IPS-18a (cell line): ENCODE results near the gene IRF4.

Source experiments
- H3K27ac ChIP-seq: one replicate; pipeline ENCODE4 v1.5.1; 2013; ENCODE audit warnings: low read length
- H3K27me3 ChIP-seq: one replicate; pipeline ENCODE4 v1.6.1; 2013; ENCODE audit warnings: mild to moderate bottlenecking, low read length; ENCODE audit not compliant: control insufficient read depth, insufficient read depth
- H3K36me3 ChIP-seq: one replicate; pipeline ENCODE4 v1.6.1; 2013; ENCODE audit warnings: low read depth, low read length; ENCODE audit not compliant: control insufficient read depth
- H3K4me1 ChIP-seq: one replicate; pipeline ENCODE4 v1.6.1; 2013; ENCODE audit warnings: low read depth, low read length; ENCODE audit not compliant: control insufficient read depth
- H3K4me3 ChIP-seq: one replicate; pipeline ENCODE4 v1.5.1; 2013; ENCODE audit warnings: low read length
- H3K9ac ChIP-seq: one replicate; pipeline ENCODE4 v1.6.1; 2013; ENCODE audit warnings: mild to moderate bottlenecking, low read length, moderate library complexity
- H3K9me3 ChIP-seq: one replicate; pipeline ENCODE4 v1.6.1; 2013; ENCODE audit warnings: low read depth, low read length; ENCODE audit not compliant: control insufficient read depth

Gene IRF4

DNA sequence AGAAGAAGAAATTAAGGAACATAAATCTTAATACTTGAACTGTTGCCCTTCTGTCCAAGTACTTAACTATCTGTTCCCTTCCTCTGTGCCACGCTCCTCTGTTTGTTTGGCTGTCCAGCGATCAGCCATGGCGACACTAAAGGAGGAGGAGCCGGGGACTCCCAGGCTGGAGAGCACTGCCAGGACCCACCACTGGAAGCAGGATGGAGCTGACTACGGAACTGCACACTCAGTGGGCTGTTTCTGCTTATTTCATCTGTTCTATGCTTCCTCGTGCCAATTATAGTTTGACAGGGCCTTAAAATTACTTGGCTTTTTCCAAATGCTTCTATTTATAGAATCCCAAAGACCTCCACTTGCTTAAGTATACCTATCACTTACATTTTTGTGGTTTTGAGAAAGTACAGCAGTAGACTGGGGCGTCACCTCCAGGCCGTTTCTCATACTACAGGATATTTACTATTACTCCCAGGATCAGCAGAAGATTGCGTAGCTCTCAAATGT, 17.1 kb downstream of the IRF4 start:
- Histone ChIP-seq H3K9me3 (no peaks in the 10 kb centered on the region), H3K27me3 (no peaks in the 10 kb centered on the region), H3K4me1 (peaks cover 6% of the 10 kb centered on the region), H3K36me3 (no peaks in the 10 kb centered on the region), H3K9ac (peak overlapping the region; percentile 23), H3K4me3 (no peak overlapping the region), H3K27ac (no peak overlapping the region)

DNA sequence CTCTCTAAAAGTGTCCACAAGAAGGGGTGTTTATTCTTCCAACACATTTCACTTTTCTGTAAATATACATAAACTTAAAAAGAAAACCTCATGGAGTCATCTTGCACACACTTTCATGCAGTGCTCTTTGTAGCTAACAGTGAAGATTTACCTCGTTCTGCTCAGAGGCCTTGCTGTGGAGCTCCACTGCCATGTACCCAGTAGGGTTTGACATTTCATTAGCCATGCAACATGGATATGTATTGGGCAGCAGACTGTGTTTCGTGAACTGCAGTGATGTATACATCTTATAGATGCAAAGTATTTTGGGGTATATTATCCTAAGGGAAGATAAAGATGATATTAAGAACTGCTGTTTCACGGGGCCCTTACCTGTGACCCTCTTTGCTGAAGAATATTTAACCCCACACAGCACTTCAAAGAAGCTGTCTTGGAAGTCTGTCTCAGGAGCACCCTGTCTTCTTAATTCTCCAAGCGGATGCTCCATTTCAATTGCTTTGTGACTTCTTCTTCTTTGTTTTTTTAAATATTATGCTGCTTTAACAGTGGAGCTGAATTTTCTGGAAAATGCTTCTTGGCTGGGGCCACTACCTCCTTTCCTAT, 17.9 kb downstream of the IRF4 start:
- Histone ChIP-seq H3K36me3 (no peaks in the 10 kb centered on the region), H3K9ac (no peak overlapping the region), H3K27ac (no peak overlapping the region), H3K9me3 (no peaks in the 10 kb centered on the region), H3K4me1 (peaks cover 6% of the 10 kb centered on the region), H3K4me3 (no peak overlapping the region), H3K27me3 (no peaks in the 10 kb centered on the region)

DNA sequence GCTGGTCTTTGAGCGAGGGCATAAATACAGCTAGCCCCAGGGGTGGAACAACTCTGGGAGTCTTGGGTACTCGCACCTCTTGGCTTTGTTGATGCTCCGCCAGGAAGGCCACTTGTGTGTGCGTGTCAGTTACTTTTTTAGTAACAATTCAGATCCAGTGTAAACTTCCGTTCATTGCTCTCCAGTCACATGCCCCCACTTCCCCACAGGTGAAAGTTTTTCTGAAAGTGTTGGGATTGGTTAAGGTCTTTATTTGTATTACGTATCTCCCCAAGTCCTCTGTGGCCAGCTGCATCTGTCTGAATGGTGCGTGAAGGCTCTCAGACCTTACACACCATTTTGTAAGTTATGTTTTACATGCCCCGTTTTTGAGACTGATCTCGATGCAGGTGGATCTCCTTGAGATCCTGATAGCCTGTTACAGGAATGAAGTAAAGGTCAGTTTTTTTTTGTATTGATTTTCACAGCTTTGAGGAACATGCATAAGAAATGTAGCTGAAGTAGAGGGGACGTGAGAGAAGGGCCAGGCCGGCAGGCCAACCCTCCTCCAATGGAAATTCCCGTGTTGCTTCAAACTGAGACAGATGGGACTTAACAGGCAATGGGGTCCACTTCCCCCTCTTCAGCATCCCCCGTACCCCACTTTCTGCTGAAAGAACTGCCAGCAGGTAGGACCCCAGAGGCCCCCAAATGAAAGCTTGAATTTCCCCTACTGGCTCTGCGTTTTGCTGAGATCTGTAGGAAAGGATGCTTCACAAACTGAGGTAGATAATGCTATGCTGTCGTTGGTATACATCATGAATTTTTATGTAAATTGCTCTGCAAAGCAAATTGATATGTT, 19.2 kb downstream of the IRF4 start:
- Histone ChIP-seq H3K9ac (no peak overlapping the region), H3K27me3 (no peaks in the 10 kb centered on the region), H3K9me3 (no peaks in the 10 kb centered on the region), H3K36me3 (no peaks in the 10 kb centered on the region), H3K4me1 (peaks cover 6% of the 10 kb centered on the region), H3K4me3 (no peak overlapping the region), H3K27ac (no peak overlapping the region)

DNA sequence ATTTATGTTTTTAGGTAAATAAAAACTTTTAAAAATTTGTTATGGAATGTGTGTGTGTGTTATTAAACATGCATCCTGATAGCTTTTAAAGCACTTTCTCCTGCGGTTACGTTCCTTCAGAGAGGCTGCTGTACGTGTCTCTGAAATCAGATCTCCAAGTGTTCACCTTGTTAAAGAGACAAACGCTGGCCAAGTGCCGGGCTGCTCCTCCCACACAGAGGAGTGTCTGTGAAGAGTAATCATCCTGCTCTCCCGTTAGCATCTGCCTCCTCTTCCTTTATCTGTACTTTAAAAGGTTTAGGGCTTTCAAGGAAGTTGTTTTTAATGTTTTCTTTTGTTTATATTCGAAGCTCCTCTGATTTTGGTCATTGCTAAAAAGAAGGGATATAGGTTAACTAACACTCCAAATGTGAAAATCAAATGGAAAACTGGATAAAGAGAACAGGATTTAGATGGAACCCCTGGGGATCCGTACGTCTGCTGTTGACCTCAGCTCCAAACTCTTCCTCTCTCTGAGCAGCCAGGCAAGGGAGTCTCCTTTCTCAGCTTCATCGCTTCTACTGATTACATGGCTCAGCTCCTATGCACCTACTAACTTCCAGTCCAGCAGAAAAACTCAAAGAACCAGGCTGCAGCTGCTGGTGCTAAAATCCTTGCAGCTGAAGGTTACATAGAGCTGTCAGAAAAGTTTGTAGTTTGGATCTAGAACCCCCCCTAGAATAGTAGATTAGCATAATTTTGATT, 20.0 kb downstream of the IRF4 start:
- no peaks in the 10 kb centered on the region for H3K9me3 ChIP-seq
- H3K4me3 ChIP-seq, result no peak overlapping the region
- H3K27me3 ChIP-seq, result no peaks in the 10 kb centered on the region
- no peak overlapping the region for H3K27ac ChIP-seq
- H3K4me1 ChIP-seq, result peaks cover 6% of the 10 kb centered on the region
- H3K9ac ChIP-seq, result no peak overlapping the region
- H3K36me3 ChIP-seq, result no peaks in the 10 kb centered on the region

DNA sequence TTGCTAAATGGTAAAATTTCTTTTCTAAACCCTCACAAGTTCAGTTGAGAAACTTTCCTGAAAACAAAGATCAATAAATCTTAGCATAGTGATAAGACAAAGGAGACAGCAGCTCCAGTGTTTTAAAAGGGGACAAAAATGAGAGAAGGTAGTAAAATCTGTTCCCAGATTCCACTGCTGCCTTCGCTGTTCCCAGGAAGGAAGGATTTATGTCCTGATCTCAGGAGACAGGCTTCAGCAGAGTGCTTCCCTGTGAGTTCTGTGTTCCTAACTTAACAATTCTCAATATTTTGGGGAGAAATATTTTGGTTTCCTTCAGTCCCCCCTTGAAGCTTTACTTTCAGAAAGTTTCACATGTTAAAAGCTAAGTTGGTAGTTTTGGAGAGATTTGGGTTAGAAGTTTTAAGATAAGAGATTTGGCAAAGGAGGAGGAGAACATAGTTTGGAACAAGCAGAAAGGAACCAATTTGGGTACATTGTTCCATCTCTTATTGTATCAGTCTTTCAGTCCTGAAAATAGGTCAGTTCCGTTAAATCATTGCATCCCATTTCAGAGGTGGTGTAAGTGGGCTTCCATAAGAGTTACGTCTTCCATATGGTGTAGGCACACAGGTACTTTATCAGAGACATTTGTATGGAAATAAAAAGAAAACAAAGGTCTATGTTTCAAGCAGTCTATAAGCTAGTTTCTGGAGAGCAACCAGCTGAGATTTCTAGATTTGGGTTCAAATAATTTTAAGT, 20.8 kb downstream of the IRF4 start:
- Histone ChIP-seq H3K27me3 (no peaks in the 10 kb centered on the region), H3K27ac (no peak overlapping the region), H3K9ac (no peak overlapping the region), H3K9me3 (no peaks in the 10 kb centered on the region), H3K4me3 (no peak overlapping the region), H3K4me1 (peaks cover 6% of the 10 kb centered on the region), H3K36me3 (no peaks in the 10 kb centered on the region)

DNA sequence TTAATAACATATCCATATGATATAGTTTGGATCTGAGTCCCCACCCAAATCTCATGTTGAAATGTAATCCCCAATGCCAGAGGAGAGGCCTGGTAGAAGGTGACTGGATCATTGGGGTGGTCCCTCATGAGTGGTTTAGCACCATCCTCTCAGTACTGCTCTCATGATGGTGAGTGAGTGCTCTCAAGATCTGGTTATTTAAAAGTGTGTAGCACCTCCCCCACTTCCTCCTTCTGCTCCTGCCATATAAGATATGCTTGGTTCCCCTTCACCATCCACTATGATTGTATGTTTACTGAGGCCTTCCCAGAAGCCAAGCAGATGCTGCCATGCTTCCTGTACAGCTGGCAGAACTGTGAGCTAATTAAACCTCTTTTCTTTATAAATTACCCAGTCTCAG, 22.9 kb downstream of the IRF4 start:
- H3K9me3 ChIP-seq, result no peaks in the 10 kb centered on the region
- H3K36me3 ChIP-seq, result no peaks in the 10 kb centered on the region
- H3K4me3 ChIP-seq, result no peak overlapping the region
- no peaks in the 10 kb centered on the region for H3K27me3 ChIP-seq
- no peak overlapping the region for H3K27ac ChIP-seq
- no peak overlapping the region for H3K9ac ChIP-seq
- H3K4me1 ChIP-seq, result no peaks in the 10 kb centered on the region

DNA sequence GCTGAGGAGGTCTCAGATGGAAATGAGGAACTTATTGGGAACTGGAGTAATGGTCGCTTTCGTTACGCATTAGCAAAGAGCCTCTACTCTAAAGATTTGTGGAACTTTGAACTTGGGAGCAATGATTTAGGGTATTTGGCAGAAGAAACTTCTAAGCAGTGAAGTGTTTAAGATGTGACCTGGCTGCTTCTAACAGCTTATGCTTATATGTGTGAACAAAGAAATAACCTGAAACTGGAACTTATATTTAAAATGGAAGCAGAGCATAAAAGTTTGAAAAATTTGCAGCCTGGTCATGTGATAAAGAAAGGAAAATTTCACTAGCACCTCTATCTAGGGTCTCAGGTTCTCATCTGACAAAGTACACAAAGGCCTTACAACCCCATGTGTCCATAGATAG, 23.5 kb downstream of the IRF4 start:
- Histone ChIP-seq H3K4me1 (no peaks in the 10 kb centered on the region), H3K9me3 (no peaks in the 10 kb centered on the region), H3K4me3 (no peak overlapping the region), H3K27ac (no peak overlapping the region), H3K36me3 (no peaks in the 10 kb centered on the region), H3K9ac (no peak overlapping the region), H3K27me3 (no peaks in the 10 kb centered on the region)

DNA sequence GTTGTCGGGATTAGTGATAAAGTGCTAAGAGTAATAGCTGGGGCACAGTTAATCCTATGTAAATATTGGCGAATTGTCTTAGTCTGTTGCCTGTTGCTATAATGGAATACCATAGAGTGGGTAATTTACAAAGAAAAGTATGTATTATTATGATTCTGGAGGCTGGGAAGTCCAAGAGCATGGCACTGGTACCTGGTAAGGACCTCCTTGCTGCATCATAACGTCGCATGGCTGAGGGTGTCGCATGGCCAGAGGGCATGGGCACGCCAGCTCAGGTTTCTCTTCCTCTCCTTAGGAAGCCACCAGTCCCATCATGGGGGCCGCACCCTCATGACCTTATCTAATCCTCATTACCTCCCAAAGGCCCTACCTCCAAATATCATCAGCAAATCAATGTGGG, 29.7 kb downstream of the IRF4 start:
- H3K27ac ChIP-seq, result no peak overlapping the region
- no peak overlapping the region for H3K4me3 ChIP-seq
- H3K9ac ChIP-seq, result no peak overlapping the region
- H3K27me3 ChIP-seq, result no peaks in the 10 kb centered on the region
- no peaks in the 10 kb centered on the region for H3K4me1 ChIP-seq
- H3K36me3 ChIP-seq, result no peaks in the 10 kb centered on the region
- H3K9me3 ChIP-seq, result no peaks in the 10 kb centered on the region

DNA sequence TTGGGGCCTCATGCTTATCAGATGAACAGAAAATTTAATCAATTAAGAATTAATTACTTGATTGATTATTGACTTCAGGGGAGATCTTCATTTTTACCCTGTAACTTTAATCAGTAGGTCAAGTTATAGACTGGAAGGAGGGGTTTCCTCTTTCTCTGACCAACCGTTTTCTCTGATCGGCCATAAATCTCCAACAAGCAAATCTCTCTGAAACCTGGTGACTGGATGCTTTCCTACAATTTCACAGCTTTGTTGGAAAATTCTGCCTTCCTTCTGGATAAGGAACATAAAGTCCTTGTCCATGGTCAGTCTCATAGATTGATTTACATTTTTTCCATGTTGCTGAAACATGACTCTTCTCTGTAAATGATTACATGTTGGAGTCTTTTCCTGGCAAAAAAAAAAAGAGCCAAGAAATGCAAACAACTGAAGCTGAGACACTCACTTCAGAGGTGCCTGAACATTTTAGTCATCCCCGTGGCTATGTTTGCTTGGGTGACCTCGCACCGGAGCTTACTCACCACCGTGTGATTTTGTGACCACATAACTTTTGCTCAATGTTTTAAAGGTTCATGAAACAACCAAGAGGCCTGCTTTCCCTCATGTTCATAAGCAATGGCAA, 31.0 kb downstream of the IRF4 start:
- Histone ChIP-seq H3K27me3 (no peaks in the 10 kb centered on the region), H3K27ac (no peak overlapping the region)

DNA sequence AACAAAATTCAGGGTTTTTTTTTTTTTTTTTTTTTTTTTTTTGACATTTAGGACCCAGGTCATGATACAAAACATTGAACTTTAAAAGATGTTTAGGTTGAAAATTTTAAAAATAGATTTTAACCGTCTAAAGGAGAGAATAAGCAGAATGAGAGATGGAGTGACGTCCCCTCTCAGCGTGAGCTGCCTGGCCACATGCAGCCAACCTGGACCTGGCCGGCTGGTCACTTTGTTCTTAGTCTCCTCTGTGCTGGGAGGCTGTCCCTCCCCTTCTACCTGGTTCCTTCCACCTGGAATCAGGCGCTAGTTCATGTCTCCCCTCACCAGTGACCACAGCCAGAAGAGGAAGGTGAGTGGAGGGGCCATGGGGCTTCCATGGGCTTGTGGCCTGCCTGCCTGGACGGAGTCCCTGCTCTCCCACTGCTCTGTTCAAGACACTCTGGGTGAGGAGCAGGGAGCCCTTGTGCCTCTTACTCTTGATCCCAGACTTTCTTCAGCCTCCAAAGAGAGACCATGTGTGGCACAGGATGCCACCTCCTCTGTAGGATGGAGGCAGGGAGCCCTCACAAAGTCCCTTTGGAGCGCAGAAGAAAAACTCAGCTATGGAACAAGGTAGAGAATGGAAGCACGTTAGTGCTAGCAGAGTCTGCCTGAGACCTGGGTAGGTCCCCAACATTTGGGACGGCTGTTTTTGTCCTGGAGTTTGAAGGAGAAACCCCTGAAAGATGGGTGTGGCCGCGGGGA, 31.7 kb downstream of the IRF4 start:
- Histone ChIP-seq H3K36me3 (no peaks in the 10 kb centered on the region), H3K4me1 (no peaks in the 10 kb centered on the region), H3K9ac (no peak overlapping the region), H3K27me3 (no peaks in the 10 kb centered on the region), H3K4me3 (no peak overlapping the region), H3K9me3 (no peaks in the 10 kb centered on the region), H3K27ac (no peak overlapping the region)

More for the DNA sequence above, 31.0 kb downstream of the IRF4 start:
- Histone ChIP-seq H3K9me3 (no peaks in the 10 kb centered on the region), H3K4me1 (no peaks in the 10 kb centered on the region), H3K36me3 (no peaks in the 10 kb centered on the region), H3K9ac (no peak overlapping the region), H3K4me3 (no peak overlapping the region)
